ENCODE measurements around the gene TSHZ1.

The TSHZ1 gene

DNA sequence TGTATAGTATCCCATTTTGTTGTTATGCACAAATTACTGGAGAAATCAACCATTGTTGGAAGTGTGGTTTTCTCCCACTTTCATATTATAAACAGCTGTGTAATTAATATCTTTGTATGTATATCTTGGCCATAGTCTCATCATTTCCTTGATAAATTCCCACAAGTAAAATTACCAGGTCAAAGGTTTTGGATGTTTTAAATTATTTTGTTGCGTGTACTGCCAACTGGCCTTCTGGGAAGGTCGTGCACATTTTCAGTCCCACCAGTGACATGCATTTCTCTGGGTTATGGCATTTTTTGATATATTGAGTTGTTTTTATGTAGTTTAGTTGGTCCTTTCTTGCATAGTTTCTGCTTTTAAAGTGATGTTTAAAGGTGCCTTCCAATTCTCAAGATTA is 41.5 kb downstream of the TSHZ1 start:
- Histone ChIP-seq H3K36me3 (ENCODE audit: insufficient read depth, low read length) (no peaks in the 10 kb centered on the region), H3K9ac (ENCODE audit: low read depth, low read length, poor library complexity, severe bottlenecking) (no peak overlapping the region), H3K27me3 (ENCODE audit: insufficient read depth, low read length, poor library complexity, severe bottlenecking) (no peaks in the 10 kb centered on the region), H4K20me1 (ENCODE audit: insufficient read depth, low read length, poor library complexity, severe bottlenecking) (peaks cover 3% of the 10 kb centered on the region), H3K4me2 (ENCODE audit: low read depth, low read length, poor library complexity, severe bottlenecking) (no peak overlapping the region), H3K4me3 (ENCODE audit: low read length, poor library complexity, severe bottlenecking) (no peak overlapping the region), H3K9me2 (replicated peaks; ENCODE audit: low read depth, low read length) (no peaks in the 10 kb centered on the region), H3F3A (ENCODE audit: low read depth) (0 out of 2 replicates have a peak, but pooled peaks cover 2% of the 10 kb centered on the region), H2AFZ (ENCODE audit: low read length) (no peak overlapping the region), H3K4me1 (ENCODE audit: insufficient read depth, low read length, poor library complexity, severe bottlenecking) (peaks cover 28% of the 10 kb centered on the region), H3K79me2 (ENCODE audit: insufficient read depth, low read length) (peaks cover 83% of the 10 kb centered on the region), H3K9me3 (ENCODE audit: insufficient read depth, low read depth, low read length) (no peaks in the 10 kb centered on the region)
- TF ChIP-seq, protein P1, sequence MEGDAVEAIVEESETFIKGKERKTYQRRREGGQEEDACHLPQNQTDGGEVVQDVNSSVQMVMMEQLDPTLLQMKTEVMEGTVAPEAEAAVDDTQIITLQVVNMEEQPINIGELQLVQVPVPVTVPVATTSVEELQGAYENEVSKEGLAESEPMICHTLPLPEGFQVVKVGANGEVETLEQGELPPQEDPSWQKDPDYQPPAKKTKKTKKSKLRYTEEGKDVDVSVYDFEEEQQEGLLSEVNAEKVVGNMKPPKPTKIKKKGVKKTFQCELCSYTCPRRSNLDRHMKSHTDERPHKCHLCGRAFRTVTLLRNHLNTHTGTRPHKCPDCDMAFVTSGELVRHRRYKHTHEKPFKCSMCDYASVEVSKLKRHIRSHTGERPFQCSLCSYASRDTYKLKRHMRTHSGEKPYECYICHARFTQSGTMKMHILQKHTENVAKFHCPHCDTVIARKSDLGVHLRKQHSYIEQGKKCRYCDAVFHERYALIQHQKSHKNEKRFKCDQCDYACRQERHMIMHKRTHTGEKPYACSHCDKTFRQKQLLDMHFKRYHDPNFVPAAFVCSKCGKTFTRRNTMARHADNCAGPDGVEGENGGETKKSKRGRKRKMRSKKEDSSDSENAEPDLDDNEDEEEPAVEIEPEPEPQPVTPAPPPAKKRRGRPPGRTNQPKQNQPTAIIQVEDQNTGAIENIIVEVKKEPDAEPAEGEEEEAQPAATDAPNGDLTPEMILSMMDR (conservative IDR thresholded peaks at IDR 0.05; ENCODE audit: low read length): no peak
- TF ChIP-seq EZH2phosphoT487 (IDR thresholded peaks at IDR 0.05; ENCODE audit: borderline replicate concordance): no peak

DNA sequence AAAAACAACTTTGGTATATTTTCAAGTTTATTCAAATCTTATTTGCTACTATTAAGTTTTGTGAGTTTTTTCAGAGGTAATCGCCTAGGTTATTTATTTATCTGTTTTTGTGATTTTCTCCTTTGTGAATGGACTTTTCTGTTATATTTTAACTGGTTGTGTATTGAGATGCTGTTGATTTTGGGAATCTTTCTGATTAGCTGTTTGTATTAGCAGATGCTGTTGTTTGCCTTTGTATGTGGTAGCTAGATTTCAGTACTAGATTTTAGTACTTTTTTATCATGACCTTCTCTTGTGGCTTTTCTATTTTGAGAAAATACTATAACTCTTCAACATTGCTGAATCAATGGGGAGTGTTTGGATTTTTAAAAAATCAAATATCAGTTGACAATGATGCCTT is 42.4 kb downstream of the TSHZ1 start:
- peaks cover 87% of the 10 kb centered on the region for H3K79me2 ChIP-seq (ENCODE audit: insufficient read depth, low read length)
- H3K9ac ChIP-seq (ENCODE audit: low read depth, low read length, poor library complexity, severe bottlenecking): no peak overlapping the region
- no peak overlapping the region for H2AFZ ChIP-seq (ENCODE audit: low read length)
- H4K20me1 ChIP-seq (ENCODE audit: insufficient read depth, low read length, poor library complexity, severe bottlenecking): peaks cover 3% of the 10 kb centered on the region
- peaks cover 19% of the 10 kb centered on the region for H3K4me1 ChIP-seq (ENCODE audit: insufficient read depth, low read length, poor library complexity, severe bottlenecking)
- no peaks in the 10 kb centered on the region for H3K9me3 ChIP-seq (ENCODE audit: insufficient read depth, low read depth, low read length)
- H3K4me3 ChIP-seq (ENCODE audit: low read length, poor library complexity, severe bottlenecking): no peak overlapping the region
- H3K9me2 ChIP-seq (replicated peaks; ENCODE audit: low read depth, low read length): no peaks in the 10 kb centered on the region
- no peaks in the 10 kb centered on the region for H3K27me3 ChIP-seq (ENCODE audit: insufficient read depth, low read length, poor library complexity, severe bottlenecking)
- H3K36me3 ChIP-seq (ENCODE audit: insufficient read depth, low read length): no peaks in the 10 kb centered on the region
- peak overlapping the region; percentile 6 for H3K4me2 ChIP-seq (ENCODE audit: low read depth, low read length, poor library complexity, severe bottlenecking)
- 0 out of 2 replicates have a peak, but pooled peaks cover 2% of the 10 kb centered on the region for H3F3A ChIP-seq (ENCODE audit: low read depth)
- TF ChIP-seq, protein P1 (conservative IDR thresholded peaks at IDR 0.05; ENCODE audit: low read length): no peak

DNA sequence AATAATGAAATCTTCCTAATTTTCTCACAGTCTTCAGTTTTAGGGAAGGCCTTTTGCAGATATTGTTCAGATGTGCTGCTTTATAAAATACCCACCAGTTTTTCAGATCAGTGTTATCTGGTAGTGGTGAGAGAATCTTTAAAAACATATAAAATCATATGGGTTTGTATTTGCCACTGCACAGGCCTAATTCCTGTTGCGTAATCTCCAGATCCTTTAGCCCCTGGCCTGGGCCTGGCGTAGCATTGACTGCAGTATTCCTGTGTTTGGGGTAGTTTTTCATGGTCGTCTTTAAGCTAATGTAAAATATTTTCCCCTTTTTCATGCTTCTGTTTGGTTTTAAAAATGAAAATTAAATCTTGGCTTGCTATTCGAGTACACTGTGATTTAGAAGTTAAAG is 43.2 kb downstream of the TSHZ1 start:
- no peaks in the 10 kb centered on the region for H3K9me3 ChIP-seq (ENCODE audit: insufficient read depth, low read depth, low read length)
- H2AFZ ChIP-seq (ENCODE audit: low read length): no peak overlapping the region
- H4K20me1 ChIP-seq (ENCODE audit: insufficient read depth, low read length, poor library complexity, severe bottlenecking): peaks cover 3% of the 10 kb centered on the region
- no peaks in the 10 kb centered on the region for H3K27me3 ChIP-seq (ENCODE audit: insufficient read depth, low read length, poor library complexity, severe bottlenecking)
- no peak overlapping the region for H3K9ac ChIP-seq (ENCODE audit: low read depth, low read length, poor library complexity, severe bottlenecking)
- no peaks in the 10 kb centered on the region for H3K36me3 ChIP-seq (ENCODE audit: insufficient read depth, low read length)
- peak overlapping the region; percentile 6 for H3K4me2 ChIP-seq (ENCODE audit: low read depth, low read length, poor library complexity, severe bottlenecking)
- no peak overlapping the region for H3K4me3 ChIP-seq (ENCODE audit: low read length, poor library complexity, severe bottlenecking)
- no peaks in the 10 kb centered on the region for H3K9me2 ChIP-seq (replicated peaks; ENCODE audit: low read depth, low read length)
- no peaks in the 10 kb centered on the region for H3F3A ChIP-seq (ENCODE audit: low read depth)
- TF ChIP-seq, protein P1 (conservative IDR thresholded peaks at IDR 0.05; ENCODE audit: low read length): no peak
- no peak for TF ChIP-seq EZH2phosphoT487 (IDR thresholded peaks at IDR 0.05; ENCODE audit: borderline replicate concordance)
- H3K79me2 ChIP-seq (ENCODE audit: insufficient read depth, low read length): peaks cover 84% of the 10 kb centered on the region
- H3K4me1 ChIP-seq (ENCODE audit: insufficient read depth, low read length, poor library complexity, severe bottlenecking): peaks cover 12% of the 10 kb centered on the region
